ENCODE data around the gene THBS2. TPM values are rescaled to one million over a fixed set of nuclear protein-coding genes. Genes with fewer than 3 reads are reported as not detected.

Gene THBS2
- total RNA-seq, 2 donors from 2014 or later = 0.93 to 0.99 TPM

DNA sequence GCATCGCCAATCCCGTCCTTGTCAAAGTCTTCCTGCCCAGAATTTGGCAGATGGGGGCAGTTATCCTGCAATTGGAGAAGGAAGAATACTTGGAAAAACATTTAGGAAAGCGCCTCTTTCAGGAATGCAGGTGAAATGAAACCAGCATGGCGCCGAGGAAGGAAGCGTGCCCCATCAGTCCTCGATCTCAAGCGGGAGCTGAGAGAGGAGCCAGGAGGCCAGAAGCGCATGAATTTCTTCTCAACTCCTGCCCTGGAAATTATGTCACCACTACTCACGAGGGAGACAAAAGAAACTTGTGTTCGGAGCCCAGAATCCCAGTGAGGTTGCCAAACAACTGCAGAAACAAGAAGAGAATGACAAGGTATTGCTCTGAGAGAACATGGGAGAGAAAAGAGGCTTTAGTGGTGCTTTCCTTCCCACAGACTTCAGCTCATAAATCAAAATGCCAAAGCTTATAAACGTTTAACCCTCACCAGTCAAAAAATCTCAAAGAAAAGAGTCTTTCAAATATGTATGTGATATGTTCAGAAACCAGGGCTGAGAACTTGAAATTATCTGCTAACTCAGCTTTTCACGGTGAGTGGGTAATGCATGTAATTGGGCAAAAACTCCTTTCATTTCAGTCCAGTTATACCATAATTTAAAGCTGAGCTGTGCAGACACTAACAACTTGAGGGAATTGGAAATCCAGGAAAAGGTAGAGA is 23.9 kb downstream of the THBS2 start:
- Mint-ChIP-seq H3K27me3 (ENCODE audit: insufficient read depth) (no peaks in the 10 kb centered on the region), H3K4me1 (no peaks in the 10 kb centered on the region), H3K4me3 (no peak overlapping the region), H3K36me3 (ENCODE audit: low read depth) (no peaks in the 10 kb centered on the region), H3K27ac (no peak overlapping the region), H3K9me3 (peaks cover 14% of the 10 kb centered on the region)
- H3K4me3 ChIP-seq (ENCODE audit: low read length) = no peak overlapping the region
- peak overlapping the region; percentile 58 for H3K27ac ChIP-seq (ENCODE audit: low read depth, low read length)
- H3K36me3 ChIP-seq (ENCODE audit: control insufficient read depth, insufficient read depth, low read length) = no peaks in the 10 kb centered on the region
- H3K9me3 ChIP-seq (ENCODE audit: control insufficient read depth, low read length) = peaks cover 7% of the 10 kb centered on the region
- H3K27me3 ChIP-seq (ENCODE audit: control insufficient read depth, insufficient read depth, low read length, poor library complexity, severe bottlenecking) = no peaks in the 10 kb centered on the region
- H3K4me1 ChIP-seq (ENCODE audit: control insufficient read depth, insufficient read depth, low read length) = no peaks in the 10 kb centered on the region
- TF ChIP-seq, protein P1, sequence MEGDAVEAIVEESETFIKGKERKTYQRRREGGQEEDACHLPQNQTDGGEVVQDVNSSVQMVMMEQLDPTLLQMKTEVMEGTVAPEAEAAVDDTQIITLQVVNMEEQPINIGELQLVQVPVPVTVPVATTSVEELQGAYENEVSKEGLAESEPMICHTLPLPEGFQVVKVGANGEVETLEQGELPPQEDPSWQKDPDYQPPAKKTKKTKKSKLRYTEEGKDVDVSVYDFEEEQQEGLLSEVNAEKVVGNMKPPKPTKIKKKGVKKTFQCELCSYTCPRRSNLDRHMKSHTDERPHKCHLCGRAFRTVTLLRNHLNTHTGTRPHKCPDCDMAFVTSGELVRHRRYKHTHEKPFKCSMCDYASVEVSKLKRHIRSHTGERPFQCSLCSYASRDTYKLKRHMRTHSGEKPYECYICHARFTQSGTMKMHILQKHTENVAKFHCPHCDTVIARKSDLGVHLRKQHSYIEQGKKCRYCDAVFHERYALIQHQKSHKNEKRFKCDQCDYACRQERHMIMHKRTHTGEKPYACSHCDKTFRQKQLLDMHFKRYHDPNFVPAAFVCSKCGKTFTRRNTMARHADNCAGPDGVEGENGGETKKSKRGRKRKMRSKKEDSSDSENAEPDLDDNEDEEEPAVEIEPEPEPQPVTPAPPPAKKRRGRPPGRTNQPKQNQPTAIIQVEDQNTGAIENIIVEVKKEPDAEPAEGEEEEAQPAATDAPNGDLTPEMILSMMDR (conservative IDR thresholded peaks at IDR 0.05) = no peak
- no peak for DNase-seq
- WGBS, 2 experiments (ENCODE audit: insufficient coverage in 1 of 2, insufficient read length in 1 of 2) = 88 to 90% methylated on average over 11 to 12 of the region's 13 CpGs
- no peak overlapping the region for H3K9ac ChIP-seq (ENCODE audit: extremely low read depth, low read length, poor library complexity, severe bottlenecking)

DNA sequence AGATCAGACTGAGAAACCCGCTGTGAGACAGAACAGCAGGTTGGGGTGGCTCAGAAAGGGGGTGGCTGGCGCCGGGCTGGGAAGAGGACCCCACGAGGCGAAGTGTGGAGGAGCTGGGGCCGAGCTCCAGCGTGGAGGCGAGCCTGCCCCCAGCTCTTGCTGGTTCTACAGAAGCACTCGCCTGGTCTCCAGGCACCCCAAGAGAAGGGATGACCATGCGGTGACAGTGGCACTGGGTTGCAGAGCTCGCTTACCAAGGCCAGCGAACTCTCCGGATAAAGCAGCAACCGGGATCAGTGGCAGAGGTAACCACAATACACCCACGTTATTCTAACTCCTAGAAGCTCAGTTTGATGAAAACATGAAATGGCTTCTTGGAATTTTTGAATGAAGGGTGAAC is 26.5 kb downstream of the THBS2 start:
- H3K9me3 ChIP-seq (ENCODE audit: control insufficient read depth, low read length) = no peaks in the 10 kb centered on the region
- no peak overlapping the region for H3K27ac Mint-ChIP-seq
- no peak overlapping the region for H3K4me3 Mint-ChIP-seq
- TF ChIP-seq, protein P1 (conservative IDR thresholded peaks at IDR 0.05) = no peak
- DNase-seq = no peak
- H3K4me1 Mint-ChIP-seq = no peaks in the 10 kb centered on the region
- H3K9ac ChIP-seq (ENCODE audit: extremely low read depth, low read length, poor library complexity, severe bottlenecking) = no peak overlapping the region
- H3K36me3 ChIP-seq (ENCODE audit: control insufficient read depth, insufficient read depth, low read length) = no peaks in the 10 kb centered on the region
- no peaks in the 10 kb centered on the region for H3K4me1 ChIP-seq (ENCODE audit: control insufficient read depth, insufficient read depth, low read length)
- WGBS, 2 experiments (ENCODE audit: insufficient coverage in 1 of 2, insufficient read length in 1 of 2) = 93 to 94% methylated on average over 10 to 15 of the region's 15 CpGs
- no peak overlapping the region for H3K4me3 ChIP-seq (ENCODE audit: low read length)
- H3K27ac ChIP-seq (ENCODE audit: low read depth, low read length) = no peak overlapping the region
- peaks cover 3% of the 10 kb centered on the region for H3K9me3 Mint-ChIP-seq
- H3K27me3 Mint-ChIP-seq (ENCODE audit: insufficient read depth) = no peaks in the 10 kb centered on the region
- no peaks in the 10 kb centered on the region for H3K27me3 ChIP-seq (ENCODE audit: control insufficient read depth, insufficient read depth, low read length, poor library complexity, severe bottlenecking)
- peaks cover 4% of the 10 kb centered on the region for H3K36me3 Mint-ChIP-seq (ENCODE audit: low read depth)

DNA sequence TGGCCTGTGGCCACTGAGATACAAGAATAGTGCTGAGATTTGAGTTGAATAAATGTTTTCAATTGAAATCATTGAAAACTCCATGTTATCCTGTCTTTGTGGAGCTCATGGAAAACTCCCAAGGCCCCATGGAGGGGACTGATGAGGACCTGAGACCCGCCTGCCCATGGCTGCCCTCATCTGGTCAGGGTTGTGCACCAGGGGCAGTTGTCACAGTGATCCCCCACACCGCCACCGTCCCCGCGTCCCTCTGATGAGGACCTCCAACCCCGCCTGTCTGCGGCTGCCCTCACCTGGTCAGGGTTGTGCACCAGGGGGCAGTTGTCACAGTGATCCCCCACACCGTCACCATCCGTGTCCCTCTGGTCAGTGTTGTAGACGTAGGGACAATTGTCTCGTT is 27.8 kb downstream of the THBS2 start:
- Histone ChIP-seq H3K27ac (ENCODE audit: low read depth, low read length) (no peak overlapping the region), H3K9ac (ENCODE audit: extremely low read depth, low read length, poor library complexity, severe bottlenecking) (no peak overlapping the region), H3K9me3 (ENCODE audit: control insufficient read depth, low read length) (no peaks in the 10 kb centered on the region), H3K4me1 (ENCODE audit: control insufficient read depth, insufficient read depth, low read length) (no peaks in the 10 kb centered on the region), H3K27me3 (ENCODE audit: control insufficient read depth, insufficient read depth, low read length, poor library complexity, severe bottlenecking) (no peaks in the 10 kb centered on the region), H3K4me3 (ENCODE audit: low read length) (no peak overlapping the region), H3K36me3 (ENCODE audit: control insufficient read depth, insufficient read depth, low read length) (no peaks in the 10 kb centered on the region)
- Mint-ChIP-seq H3K27ac (no peak overlapping the region), H3K27me3 (ENCODE audit: insufficient read depth) (no peaks in the 10 kb centered on the region), H3K9me3 (peaks cover 3% of the 10 kb centered on the region), H3K4me3 (no peak overlapping the region), H3K36me3 (ENCODE audit: low read depth) (peaks cover 4% of the 10 kb centered on the region), H3K4me1 (no peaks in the 10 kb centered on the region)
- DNase-seq = no peak
- WGBS, 2 experiments (ENCODE audit: insufficient coverage in 1 of 2, insufficient read length in 1 of 2) = 91 to 100% methylated on average over 6 to 11 of the region's 11 CpGs
- TF ChIP-seq, protein P1 (conservative IDR thresholded peaks at IDR 0.05) = no peak
